ENCODE measurements around the gene TMEM156.
A peak's percentile ranks its signal among the peaks of the same experiment; 100 is the strongest.
"Not testable (repeated sequence)": the region's sequence is repeated elsewhere in the genome, so short reads cannot be mapped to it uniquely, and the experiment has no call there.

The TMEM156 gene

GRCh38 chr4:38955957-38956356 lies 76.3 kb downstream of the TMEM156 start:
- DNase-seq, result no peak

- DNase-seq, result no peak
Measured at GRCh38 chr4:38954727-38955126, 77.5 kb downstream of the TMEM156 start.

- DNase-seq, result no peak
Measured at GRCh38 chr4:38952017-38952416, 80.2 kb downstream of the TMEM156 start.

- no peak for DNase-seq
Measured at GRCh38 chr4:38951598-38951997, 80.6 kb downstream of the TMEM156 start.

GRCh38 chr4:38950734-38951133 lies 81.5 kb downstream of the TMEM156 start:
- no peak for DNase-seq

- no peak for DNase-seq
Measured at GRCh38 chr4:38950159-38950558, 82.0 kb downstream of the TMEM156 start.

- no peak for DNase-seq
Measured at GRCh38 chr4:38949411-38950051, 82.7 kb downstream of the TMEM156 start.

GRCh38 chr4:38948551-38948950 lies 83.7 kb downstream of the TMEM156 start:
- DNase-seq, result peak; percentile 28

- no peak for DNase-seq
Measured at GRCh38 chr4:38946919-38947318, 85.3 kb downstream of the TMEM156 start.

- DNase-seq, result no peak
Measured at GRCh38 chr4:38944440-38944839, 87.8 kb downstream of the TMEM156 start.

- DNase-seq, result no peak
Measured at GRCh38 chr4:38943343-38943742, 88.9 kb downstream of the TMEM156 start.

GRCh38 chr4:38941906-38942305 lies 90.3 kb downstream of the TMEM156 start:
- not testable (repeated sequence) for DNase-seq

GRCh38 chr4:38940476-38940875 lies 91.7 kb downstream of the TMEM156 start:
- no peak for DNase-seq

GRCh38 chr4:38939165-38939564 lies 93.0 kb downstream of the TMEM156 start:
- DNase-seq, result no peak

- no peak for DNase-seq
Measured at GRCh38 chr4:38935391-38936073, 96.7 kb downstream of the TMEM156 start.

- DNase-seq, result no peak
Measured at GRCh38 chr4:38931125-38931524, 101.1 kb downstream of the TMEM156 start.

- no peak for DNase-seq
Measured at GRCh38 chr4:38930707-38931106, 101.5 kb downstream of the TMEM156 start.

- no peak for DNase-seq
Measured at GRCh38 chr4:38930204-38930603, 102.0 kb downstream of the TMEM156 start.

GRCh38 chr4:38928974-38929373 lies 103.2 kb downstream of the TMEM156 start:
- DNase-seq, result no peak

GRCh38 chr4:38928568-38928967 lies 103.6 kb downstream of the TMEM156 start:
- DNase-seq, result no peak

- DNase-seq, result no peak
Measured at GRCh38 chr4:38926896-38927295, 105.3 kb downstream of the TMEM156 start.

GRCh38 chr4:38925492-38926413 lies 106.5 kb downstream of the TMEM156 start:
- peak; percentile 70 for DNase-seq

- DNase-seq, result no peak
Measured at GRCh38 chr4:38924353-38924752, 107.9 kb downstream of the TMEM156 start.

GRCh38 chr4:38923746-38924145 lies 108.5 kb downstream of the TMEM156 start:
- no peak for DNase-seq

Measured in midbrain (tissue), 1 donor.